Pulmonary artery endothelial cell (primary cell): Measurements from ENCODE around the gene NOTCH3. TPM values are rescaled to one million over a fixed set of nuclear protein-coding genes. Genes with fewer than 3 reads are reported as not detected.

Experiments used
- DNase-seq: peaks from one replicate; pipeline ENCODE4 v3.0.0-alpha.2; 2011; ENCODE audit warnings: low read depth, low spot score
- total RNA-seq: library from RNA; depleted of rRNA; stranded (reverse); fragments of >200 nt; gene quantifications from 2 replicates; pipeline ENCODE4 v1.2.3, GENCODE V29; 2014

Gene NOTCH3
- total RNA-seq, 1 donor from 2014 or later: 1.1 TPM

- DNase-seq: no peak
Observed at GRCh38 chr19:15123900-15124299, 76.9 kb downstream of the NOTCH3 start.

DNA sequence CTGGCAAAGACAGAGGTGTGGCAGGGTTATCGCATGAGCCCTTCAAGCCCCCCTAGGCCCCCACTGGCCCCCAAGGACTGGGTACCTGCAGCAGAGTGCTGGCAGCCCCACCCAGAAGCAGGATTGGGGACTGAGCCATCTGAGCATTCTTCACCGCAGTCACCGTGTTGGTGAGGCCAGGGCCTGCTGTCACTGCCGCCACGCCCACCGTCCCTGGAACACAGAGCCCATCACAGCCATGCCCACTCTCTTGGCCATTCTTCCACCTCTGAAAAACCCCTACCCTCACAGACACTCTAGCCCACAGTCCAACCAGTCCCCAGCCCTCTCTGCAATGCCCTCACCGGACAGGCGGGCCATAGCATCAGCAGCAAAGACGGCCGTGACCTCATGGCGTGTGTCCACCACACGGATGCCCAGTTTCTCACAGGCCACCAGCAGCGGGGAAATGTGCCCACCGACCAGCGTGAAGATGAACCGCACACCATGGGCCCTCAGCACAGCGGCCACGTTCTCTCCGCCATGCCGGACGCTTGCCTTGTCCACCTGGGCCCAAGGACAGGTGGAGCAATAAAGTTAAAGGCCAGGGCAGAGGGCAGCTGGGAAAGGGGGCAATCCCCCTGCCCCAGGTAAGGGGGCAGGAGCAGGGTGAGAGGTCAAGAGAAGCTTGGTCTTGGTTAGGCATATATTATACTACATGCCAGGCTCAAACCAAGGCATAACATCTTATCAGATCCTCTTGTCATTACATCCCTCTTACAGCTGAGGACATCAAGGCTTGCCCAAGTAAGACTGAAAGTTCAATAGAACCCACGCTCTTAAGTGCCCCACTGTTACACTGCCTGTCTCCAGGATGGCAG lies 77.5 kb downstream of the NOTCH3 start:
- no peak for DNase-seq

DNA sequence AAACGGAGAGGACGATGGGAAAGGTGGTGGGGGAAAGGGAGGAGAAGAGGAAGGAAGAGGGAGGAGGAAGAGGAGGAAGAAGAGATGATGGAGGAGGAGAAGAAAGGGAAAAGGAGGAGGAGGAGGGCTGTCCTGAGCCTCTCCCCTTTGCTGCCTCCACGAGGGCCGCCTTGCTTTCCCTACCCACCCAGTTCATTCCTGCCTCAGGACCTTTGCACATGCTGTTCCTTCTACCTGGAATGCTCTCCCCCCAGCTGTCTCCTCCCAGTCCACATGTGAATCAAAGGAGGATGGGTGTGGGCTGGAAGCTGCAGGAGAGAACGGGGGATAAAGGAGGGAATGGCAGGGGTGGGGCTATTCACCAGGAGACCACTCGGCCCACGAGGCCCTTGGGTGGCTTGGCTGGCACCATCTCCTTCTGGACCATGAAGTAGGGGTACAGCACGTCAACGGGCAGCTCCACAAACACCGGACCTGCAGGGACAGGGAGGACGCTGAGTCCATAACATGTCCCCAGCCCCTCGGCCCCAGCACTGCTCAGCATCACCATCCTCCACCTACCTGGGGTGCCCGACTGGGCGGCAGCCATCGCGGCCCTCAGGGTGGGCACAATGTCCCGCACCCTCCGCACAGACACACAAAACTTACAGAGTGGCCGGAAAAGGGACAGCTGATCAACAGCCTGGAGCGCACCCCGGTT lies 78.3 kb downstream of the NOTCH3 start:
- no peak for DNase-seq

DNA sequence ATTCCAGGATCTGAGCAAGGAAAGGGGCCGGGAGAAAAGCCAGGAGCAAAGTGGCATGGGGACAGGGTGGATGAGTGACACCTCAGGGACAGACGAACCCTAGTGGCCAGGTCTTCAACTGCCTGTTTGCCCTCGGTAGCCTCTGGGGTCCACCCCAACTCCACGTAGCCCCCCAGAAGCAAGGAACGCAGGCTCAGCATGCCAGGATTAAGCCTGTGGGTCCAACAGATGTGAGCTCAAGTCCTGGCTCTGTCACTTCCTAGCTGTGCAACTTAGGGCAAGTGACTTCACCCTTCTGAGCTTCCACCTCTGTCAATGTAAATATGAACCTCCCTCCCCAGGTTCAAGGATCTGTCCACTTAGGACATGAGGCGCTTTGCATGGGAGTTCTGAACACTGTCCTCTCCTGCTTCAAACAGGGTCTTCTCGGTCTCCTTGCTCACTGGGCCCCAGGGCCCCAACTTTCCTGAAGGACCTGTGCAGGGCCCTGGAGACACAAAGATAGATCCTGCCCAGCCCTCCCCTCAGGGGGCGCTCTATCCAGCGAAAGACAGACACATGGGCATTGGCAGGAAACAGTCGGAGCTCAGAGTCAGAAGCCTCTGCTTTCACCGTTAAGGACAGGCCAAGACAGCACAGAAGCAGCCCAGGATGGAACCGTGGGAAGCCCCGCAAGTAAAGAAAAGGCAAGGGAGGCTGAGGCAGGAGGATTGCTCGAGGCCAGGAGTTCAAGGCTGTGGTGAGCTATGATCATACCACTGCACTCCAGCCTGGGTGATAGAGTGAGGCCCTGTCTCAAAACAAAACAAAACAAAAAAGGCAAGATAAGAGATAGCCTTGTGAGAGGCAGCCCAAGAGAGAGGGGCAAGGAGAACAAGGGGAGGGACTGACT lies 80.4 kb downstream of the NOTCH3 start:
- no peak for DNase-seq

DNA sequence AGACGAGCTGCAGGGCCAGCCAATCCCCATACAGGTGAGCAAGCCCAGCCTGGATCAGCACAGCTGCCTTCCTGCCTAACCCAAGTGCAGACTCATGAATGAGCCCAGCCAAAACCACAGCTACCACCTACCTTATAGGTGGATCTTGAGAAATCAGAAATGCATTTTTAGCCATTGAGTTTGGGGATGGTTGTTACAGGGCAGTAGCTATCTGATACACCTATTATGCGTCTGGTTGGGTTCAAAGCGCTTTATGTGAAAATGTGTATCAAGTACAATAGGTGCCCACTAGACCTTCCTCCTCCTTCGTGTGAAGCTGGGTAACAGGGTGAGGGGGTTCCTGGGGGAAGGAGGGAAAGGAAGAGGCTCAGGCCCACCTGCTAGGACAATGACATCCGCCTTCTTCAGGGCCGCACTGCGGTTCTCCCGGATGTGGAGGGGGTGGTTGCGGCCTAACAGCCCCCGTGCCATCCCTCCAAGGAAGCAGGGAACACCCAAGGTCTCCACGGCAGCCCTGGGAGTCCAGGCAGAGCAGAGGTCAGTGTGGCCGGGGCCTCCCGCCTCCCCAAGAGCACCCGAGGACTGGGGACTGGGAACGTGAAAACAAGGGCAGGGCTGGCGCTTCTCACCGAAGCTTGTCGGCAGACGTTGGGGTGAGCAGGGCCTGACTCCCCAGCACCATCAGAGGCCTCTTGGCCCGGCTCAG lies 81.9 kb downstream of the NOTCH3 start:
- no peak for DNase-seq

- DNase-seq: no peak
Observed at GRCh38 chr19:15118248-15118647, 82.5 kb downstream of the NOTCH3 start.

GRCh38 chr19:15116856-15117255 lies 83.9 kb downstream of the NOTCH3 start:
- DNase-seq: no peak

DNA sequence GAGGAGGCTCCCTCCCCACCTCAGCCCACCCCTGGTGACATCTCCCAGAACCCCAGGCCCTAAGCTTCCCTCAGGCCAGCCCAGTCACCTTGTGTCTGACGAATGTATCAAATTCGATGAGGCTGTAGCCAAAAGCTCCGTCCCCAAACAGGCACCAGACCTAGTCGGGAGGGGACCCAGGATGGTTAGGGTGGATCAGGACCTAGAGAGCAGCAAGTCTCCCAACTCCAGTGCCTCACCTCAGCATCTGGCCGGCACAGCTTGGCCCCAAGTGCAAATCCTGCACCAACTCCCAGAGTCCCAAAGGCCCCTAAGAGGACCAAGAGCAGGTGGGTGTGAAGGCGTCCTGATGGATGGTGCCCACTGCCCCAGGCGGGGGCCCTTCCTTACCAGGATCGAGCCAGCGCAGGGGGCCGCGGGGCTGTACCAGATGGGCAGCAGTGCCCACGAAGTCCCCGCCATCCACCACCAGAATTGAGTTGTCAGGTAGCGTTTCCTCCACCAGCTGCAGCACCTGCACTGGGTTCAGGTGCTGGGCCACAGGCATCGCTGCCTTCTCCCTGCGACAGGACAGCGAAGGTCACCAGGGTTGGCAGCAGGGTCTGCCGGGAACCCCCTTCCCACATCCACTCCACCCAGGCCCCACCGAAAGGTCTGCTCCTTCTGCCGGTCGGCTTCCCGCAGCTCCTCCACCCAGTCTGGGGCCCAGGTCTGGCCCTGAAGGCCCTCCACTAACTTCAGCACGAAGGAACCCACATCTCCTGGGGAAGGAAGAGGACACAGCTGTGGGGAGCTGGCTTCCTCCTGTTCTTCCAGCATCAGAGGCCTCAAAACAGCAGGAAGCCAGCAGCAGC lies 84.8 kb downstream of the NOTCH3 start:
- DNase-seq: no peak

DNA sequence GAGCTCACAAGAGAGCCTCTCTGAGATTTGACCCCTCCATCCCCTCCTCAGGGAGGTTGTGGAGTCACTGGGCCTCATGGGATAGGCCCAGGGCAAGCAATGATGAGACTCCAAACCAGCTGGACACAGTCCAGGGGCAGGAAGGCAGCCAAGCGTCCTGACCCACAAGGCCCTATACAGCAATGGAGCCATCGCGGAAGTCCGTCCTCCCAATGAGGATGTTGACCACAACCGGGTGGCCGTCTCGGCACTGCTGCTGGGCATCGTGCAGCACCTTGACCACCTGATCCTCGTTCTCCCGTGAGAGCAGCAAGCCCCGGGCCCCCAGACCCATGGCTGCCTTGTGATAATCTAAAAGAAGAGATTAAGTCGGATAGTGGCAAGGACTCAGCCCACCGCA lies 85.7 kb downstream of the NOTCH3 start:
- no peak for DNase-seq

GRCh38 chr19:15114153-15114540 lies 86.6 kb downstream of the NOTCH3 start:
- no peak for DNase-seq

DNA sequence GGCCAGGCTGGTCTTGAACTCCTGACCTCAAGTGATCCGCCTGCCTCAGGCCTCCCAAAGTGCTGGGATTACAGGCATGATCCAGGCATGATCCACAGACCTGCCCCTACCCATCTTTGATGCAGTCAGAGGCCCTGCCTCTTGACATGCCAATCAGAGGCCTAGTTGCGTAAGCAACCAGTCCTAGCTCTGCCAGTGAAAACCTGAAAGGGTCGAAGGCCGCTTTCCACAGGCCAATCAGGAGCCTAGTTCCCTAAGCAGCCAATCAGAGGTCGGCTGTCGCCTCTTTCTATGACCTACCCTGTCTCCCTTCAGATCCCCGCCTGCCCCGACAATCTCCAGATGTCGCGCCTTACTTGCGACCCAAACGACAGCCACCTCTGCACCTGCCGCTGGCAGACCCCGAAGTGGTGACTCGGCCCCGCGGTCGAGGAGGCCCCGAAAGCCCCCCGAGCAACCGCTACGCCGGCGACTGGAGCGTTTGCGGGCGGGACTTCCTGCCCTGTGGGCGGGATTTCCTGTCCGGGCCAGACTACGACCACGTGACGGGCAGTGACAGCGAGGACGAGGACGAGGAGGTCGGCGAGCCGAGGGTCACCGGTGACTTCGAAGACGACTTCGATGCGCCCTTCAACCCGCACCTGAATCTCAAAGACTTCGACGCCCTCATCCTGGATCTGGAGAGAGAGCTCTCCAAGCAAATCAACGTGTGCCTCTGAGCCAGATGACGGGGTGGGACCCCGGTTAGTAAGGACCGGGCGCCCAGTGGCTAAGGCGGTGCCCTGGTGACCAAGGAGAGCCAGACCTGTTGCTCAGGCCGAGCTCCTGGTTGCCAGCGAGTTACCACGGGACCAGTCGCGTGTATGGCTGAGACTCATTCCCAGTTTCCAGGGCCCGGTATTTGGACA lies 87.3 kb downstream of the NOTCH3 start:
- DNase-seq: no peak

- DNase-seq: no peak
Observed at GRCh38 chr19:15112385-15112784, 88.4 kb downstream of the NOTCH3 start.

DNA sequence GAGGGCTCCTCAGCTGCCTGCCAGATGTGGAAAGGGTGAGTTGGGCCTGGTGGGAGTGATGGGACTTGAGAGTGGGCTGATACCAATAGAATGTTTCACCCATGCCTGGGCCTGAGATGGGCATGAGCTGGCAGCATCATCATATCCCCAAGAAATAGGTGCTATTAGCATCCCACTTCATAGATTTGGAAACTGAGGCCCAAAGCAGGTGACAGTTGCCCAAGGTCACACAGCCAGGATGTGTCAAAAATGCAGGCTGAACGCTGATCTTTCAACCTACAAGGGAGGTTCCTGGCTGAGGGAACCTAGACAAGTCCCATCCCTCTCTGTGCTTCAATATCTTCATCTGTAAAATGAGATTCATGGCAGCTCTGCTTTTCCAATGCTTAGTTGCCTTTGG lies 89.0 kb downstream of the NOTCH3 start:
- DNase-seq: no peak

GRCh38 chr19:15110418-15110815 lies 90.4 kb downstream of the NOTCH3 start:
- no peak for DNase-seq

DNA sequence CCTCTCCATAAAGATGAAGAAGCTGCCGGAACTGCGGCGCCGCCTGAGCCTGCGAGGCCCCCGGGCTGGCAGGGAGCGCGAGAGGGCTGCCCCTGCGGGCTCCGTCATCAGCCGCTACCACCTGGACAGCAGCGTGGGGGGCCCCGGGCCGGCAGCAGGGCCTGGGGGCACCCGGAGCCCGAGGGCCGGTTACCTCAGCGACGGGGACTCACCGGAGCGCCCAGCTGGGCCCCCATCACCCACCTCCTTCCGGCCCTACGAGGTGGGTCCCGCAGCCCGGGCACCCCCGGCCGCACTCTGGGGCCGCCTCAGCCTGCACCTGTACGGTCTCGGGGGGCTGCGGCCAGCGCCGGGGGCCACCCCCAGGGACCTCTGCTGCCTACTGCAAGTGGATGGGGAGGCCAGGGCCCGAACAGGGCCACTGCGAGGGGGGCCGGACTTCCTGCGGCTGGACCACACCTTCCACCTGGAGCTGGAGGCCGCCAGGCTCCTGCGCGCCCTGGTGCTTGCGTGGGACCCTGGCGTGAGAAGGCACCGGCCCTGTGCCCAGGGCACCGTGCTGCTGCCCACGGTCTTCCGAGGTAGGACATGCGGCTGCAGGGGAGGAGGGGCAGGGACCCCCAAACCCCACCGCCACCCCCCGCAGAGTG lies 90.9 kb downstream of the NOTCH3 start:
- no peak for DNase-seq
